RWPE2 (cell line): Measurements from ENCODE around the gene RPAIN.
A peak's percentile ranks its signal among the peaks of the same experiment; 100 is the strongest.
"Not testable (repeated sequence)": the region's sequence is repeated elsewhere in the genome, so short reads cannot be mapped to it uniquely, and the experiment has no call there.

Source experiments
- ATAC-seq: fragments of 200-7000 bp; cut with Tn5 transposase; 3 replicates; pipeline ENCODE4 v1.9.1; 2021; ENCODE audit warnings: low read depth
- DNase-seq: peaks from one replicate; pipeline ENCODE4 v3.0.0-alpha.2; 2020; ENCODE audit warnings: low spot score
- H3K27ac ChIP-seq: fragments of 450-650 bp; 2 replicates; pipeline ENCODE4 v1.5.1; 2017; ENCODE audit warnings: mild to moderate bottlenecking; ENCODE audit not compliant: poor library complexity, severe bottlenecking
- H3K27me3 ChIP-seq: fragments of 250-450 bp; sonication (Bioruptor Pico); 2 replicates; pipeline ENCODE4 v1.5.1; 2021; ENCODE audit warnings: mild to moderate bottlenecking, moderate library complexity; ENCODE audit not compliant: insufficient read depth, poor library complexity, severe bottlenecking
- H3K36me3 ChIP-seq: fragments of 250-450 bp; sonication (Bioruptor Pico); 2 replicates; pipeline ENCODE4 v1.5.1; 2020; ENCODE audit warnings: low read depth, mild to moderate bottlenecking, moderate library complexity
- H3K4me1 ChIP-seq: fragments of 250-450 bp; sonication (Bioruptor Pico); 2 replicates; pipeline ENCODE4 v1.5.1; 2021; ENCODE audit warnings: mild to moderate bottlenecking, moderate library complexity; ENCODE audit not compliant: insufficient read depth, poor library complexity, severe bottlenecking
- H3K4me3 ChIP-seq: fragments of 250-450 bp; sonication (Bioruptor Pico); 2 replicates; pipeline ENCODE4 v1.5.1; 2021; ENCODE audit warnings: mild to moderate bottlenecking, moderate library complexity; ENCODE audit not compliant: severe bottlenecking
- H3K9me3 ChIP-seq: fragments of 250-450 bp; sonication (Bioruptor Pico); 2 replicates; pipeline ENCODE4 v1.5.1; 2021; ENCODE audit warnings: mild to moderate bottlenecking, moderate library complexity; ENCODE audit not compliant: severe bottlenecking
- TF ChIP-seq, protein P1 (sequence below): fragments of 450-650 bp; IDR thresholded peaks from one replicate; pipeline ENCODE4 v1.5.1; 2017; ENCODE audit warnings: mild to moderate bottlenecking, moderate library complexity; ENCODE audit not compliant: poor library complexity, severe bottlenecking

Gene RPAIN

DNA sequence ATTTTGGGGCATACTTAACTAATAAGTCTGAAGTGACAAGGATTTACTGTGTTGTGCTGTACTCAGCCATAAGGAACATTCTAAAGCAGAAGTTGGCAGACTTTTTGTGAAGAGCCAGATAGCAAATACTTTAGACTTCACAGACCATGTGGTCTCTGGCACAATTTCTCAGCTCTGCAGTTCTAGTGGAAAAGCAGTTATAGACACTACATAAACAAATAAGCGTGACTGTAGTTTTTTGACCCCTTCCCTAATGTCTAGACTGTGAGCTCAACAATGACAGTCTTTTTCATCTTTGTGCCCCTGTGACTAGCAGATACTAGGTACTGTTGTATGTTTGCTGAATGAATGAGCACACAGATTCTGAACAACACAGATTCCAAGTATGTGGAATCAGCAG, 4.9 kb downstream of the RPAIN start:
- DNase-seq (no peak), ATAC-seq (no peak)
- H3K4me1 ChIP-seq: peaks cover 4% of the 10 kb centered on the region
- H3K4me3 ChIP-seq: no peak overlapping the region
- TF ChIP-seq, protein P1, sequence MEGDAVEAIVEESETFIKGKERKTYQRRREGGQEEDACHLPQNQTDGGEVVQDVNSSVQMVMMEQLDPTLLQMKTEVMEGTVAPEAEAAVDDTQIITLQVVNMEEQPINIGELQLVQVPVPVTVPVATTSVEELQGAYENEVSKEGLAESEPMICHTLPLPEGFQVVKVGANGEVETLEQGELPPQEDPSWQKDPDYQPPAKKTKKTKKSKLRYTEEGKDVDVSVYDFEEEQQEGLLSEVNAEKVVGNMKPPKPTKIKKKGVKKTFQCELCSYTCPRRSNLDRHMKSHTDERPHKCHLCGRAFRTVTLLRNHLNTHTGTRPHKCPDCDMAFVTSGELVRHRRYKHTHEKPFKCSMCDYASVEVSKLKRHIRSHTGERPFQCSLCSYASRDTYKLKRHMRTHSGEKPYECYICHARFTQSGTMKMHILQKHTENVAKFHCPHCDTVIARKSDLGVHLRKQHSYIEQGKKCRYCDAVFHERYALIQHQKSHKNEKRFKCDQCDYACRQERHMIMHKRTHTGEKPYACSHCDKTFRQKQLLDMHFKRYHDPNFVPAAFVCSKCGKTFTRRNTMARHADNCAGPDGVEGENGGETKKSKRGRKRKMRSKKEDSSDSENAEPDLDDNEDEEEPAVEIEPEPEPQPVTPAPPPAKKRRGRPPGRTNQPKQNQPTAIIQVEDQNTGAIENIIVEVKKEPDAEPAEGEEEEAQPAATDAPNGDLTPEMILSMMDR: no peak
- no peak overlapping the region for H3K27ac ChIP-seq
- H3K27me3 ChIP-seq: no peaks in the 10 kb centered on the region
- no peaks in the 10 kb centered on the region for H3K9me3 ChIP-seq
- H3K36me3 ChIP-seq: peaks cover 85% of the 10 kb centered on the region

DNA sequence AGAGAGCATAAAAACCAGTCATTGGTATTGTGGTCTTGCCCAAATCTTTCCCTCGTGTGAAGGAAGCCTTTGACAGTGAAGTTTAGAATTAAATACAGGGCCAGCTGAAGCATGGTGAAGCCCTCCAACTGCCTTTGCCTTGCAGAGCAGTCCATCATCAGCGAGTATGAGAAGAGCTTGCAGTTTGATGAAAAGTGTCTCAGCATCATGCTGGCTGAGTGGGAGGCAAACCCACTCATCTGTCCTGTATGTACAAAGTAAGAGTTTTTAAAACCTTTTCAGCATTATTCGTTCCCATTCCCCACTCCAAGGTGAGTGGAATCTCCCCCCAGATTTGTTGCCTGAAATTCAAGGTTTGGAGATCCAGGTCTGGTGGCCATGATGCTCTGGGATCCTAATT, 5.8 kb downstream of the RPAIN start:
- Histone ChIP-seq H3K27ac (no peak overlapping the region), H3K36me3 (peaks cover 93% of the 10 kb centered on the region), H3K27me3 (no peaks in the 10 kb centered on the region), H3K4me1 (peaks cover 4% of the 10 kb centered on the region), H3K4me3 (no peak overlapping the region), H3K9me3 (no peaks in the 10 kb centered on the region)
- DNase-seq: no peak
- TF ChIP-seq, protein P1: no peak
- ATAC-seq: no peak

DNA sequence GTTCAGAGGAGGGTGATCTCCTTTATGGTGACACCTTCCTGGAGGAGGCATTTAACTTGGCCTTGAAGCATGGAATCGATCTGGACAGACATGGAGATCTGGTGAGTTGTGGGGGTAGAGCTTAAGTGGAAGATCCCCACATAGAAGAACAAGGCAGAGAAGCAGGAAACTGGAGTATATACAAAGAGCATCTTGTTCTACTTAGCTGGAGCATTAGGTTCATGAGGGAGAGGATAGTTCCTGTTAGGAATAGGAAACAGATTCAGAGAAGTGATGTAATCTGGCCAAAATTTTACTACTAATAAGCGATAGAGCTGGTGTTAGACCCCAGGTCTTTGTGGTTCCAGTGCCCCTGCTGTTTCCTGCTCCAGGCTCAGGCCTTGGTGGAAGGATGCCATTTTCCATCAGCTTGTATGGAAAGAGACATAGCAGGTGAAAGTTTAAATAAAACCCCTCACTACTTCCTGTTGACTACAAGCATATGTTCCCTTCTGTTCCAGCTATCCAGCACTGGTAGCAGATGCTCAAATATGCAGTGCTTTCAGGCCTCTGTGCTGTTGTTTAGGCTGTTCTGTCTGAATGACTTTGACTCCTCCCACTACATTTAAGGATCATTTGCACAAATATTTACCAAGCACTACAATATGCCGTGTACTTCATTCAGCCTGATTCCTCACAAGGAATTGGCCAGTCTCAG, 9.4 kb downstream of the RPAIN start:
- DNase-seq (no peak), ATAC-seq (no peak)
- no peaks in the 10 kb centered on the region for H3K9me3 ChIP-seq
- H3K4me3 ChIP-seq: no peak overlapping the region
- H3K36me3 ChIP-seq: peaks cover 95% of the 10 kb centered on the region
- H3K27ac ChIP-seq: no peak overlapping the region
- H3K4me1 ChIP-seq: peaks cover 4% of the 10 kb centered on the region
- no peaks in the 10 kb centered on the region for H3K27me3 ChIP-seq
- TF ChIP-seq, protein P1: no peak

DNA sequence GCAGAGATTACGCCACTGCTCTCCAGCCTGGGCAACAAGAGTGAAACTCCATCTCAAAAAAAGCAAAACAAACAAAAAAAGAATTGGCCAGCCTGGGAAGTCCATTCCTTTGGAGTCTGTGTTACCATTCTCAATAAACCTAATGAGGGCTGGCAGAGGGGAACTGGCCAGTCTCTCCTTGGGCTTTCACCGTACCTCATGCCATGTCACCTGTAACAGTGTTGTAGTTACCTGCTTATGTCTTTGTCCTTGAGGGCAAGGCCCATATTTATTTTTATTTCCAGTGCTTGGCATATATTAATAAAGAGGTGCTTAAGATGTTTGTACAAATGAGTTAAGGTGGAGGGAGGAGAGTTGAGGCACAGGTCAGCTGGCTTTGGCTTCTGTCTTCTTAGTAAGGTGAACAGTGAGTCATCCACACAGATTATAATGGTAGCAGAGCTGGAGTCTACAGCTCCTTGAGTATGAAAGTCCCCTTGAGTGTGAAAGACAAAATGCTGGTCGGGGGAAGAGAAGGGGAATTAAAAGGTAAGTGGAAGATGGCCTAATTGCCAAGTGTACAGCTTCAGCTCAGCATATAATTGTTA, 10.5 kb downstream of the RPAIN start:
- Histone ChIP-seq H3K9me3 (no peaks in the 10 kb centered on the region), H3K4me3 (no peak overlapping the region), H3K27me3 (no peaks in the 10 kb centered on the region), H3K4me1 (peaks cover 4% of the 10 kb centered on the region), H3K27ac (no peak overlapping the region), H3K36me3 (peaks cover 94% of the 10 kb centered on the region)
- TF ChIP-seq, protein P1: no peak
- no peak for DNase-seq
- no peak for ATAC-seq

DNA sequence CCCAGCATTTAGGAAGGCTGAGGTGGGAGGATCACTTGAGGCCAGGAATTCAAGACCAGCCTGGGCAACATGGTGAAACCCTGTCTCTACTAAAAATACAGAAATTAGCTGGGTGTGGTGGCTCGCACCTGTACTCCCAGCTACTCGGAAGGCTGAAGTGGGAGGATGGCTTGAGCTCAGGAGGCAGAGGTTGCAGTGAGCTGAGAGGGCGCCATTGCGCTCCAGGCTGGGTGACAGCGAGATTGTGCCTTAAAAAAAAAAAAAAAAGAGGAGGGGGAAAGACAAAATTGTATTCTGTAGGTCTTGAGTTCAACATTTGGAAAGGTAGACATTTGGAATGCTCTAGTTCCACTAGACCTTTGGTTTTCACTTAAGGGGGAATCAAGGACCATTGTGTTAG, 11.3 kb downstream of the RPAIN start:
- not testable (repeated sequence) for DNase-seq, H3K27me3 ChIP-seq, ATAC-seq, H3K4me1 ChIP-seq, H3K4me3 ChIP-seq, H3K9me3 ChIP-seq
- H3K36me3 ChIP-seq: peaks cover 91% of the 10 kb centered on the region
- H3K27ac ChIP-seq: peak overlapping the region; percentile 38
